Left ventricle myocardium inferior (tissue), 1 donor: ENCODE measurements around the gene LY6G6F. TPM values are rescaled to one million over a fixed set of nuclear protein-coding genes. Genes with fewer than 3 reads are reported as not detected.
A peak's percentile ranks its signal among the peaks of the same experiment; 100 is the strongest.
"Not testable (repeated sequence)": the region's sequence is repeated elsewhere in the genome, so short reads cannot be mapped to it uniquely, and the experiment has no call there.

Experiments
- DNase-seq: peaks from one replicate; pipeline ENCODE4 v3.0.0-alpha.2; 2020
- H3K27ac ChIP-seq: fragments of 200-600 bp; replicated peaks from 2 replicates; pipeline ENCODE4 v1.8.0; 2021
- H3K27me3 ChIP-seq: fragments of 200-600 bp; 2 replicates; pipeline ENCODE4 v1.8.0; 2021; ENCODE audit warnings: low read depth
- H3K36me3 ChIP-seq: fragments of 200-600 bp; 2 replicates; pipeline ENCODE4 v1.8.0; 2021
- H3K4me1 ChIP-seq: fragments of 200-600 bp; 2 replicates; pipeline ENCODE4 v1.8.0; 2021
- H3K4me3 ChIP-seq: fragments of 200-600 bp; 2 replicates; pipeline ENCODE4 v1.8.0; 2021; ENCODE audit warnings: mild to moderate bottlenecking, moderate library complexity
- H3K9me3 ChIP-seq: fragments of 200-600 bp; replicated peaks from 2 replicates; pipeline ENCODE4 v1.8.0; 2021
- intact Hi-C: fragments of 100-400 bp; cut with micrococcal nuclease; formaldehyde crosslinking; loops from one replicate; pipeline ENCODE4 v1.11.0; 2022
- total RNA-seq: library from RNA; stranded (reverse); fragmentation: NEBNext Ultra II Directional; extraction: Animal tissue kit (Norgen Biotek cat#: 25700); gene quantifications from one replicate; pipeline ENCODE4 v1.2.1, GENCODE V29; 2021
- TF ChIP-seq, protein P1 (sequence below): fragments of 200-600 bp; IDR thresholded peaks from 2 replicates; pipeline ENCODE4 v1.8.0; 2021; ENCODE audit warnings: antibody characterized with exemption, mild to moderate bottlenecking, borderline replicate concordance
- donor health status: DM: no; HTN: yes; CAD: no; lungs with severe emphysema.

LY6G6F gene
- total RNA-seq, 1 donor from 2014 or later, result not detected

DNA sequence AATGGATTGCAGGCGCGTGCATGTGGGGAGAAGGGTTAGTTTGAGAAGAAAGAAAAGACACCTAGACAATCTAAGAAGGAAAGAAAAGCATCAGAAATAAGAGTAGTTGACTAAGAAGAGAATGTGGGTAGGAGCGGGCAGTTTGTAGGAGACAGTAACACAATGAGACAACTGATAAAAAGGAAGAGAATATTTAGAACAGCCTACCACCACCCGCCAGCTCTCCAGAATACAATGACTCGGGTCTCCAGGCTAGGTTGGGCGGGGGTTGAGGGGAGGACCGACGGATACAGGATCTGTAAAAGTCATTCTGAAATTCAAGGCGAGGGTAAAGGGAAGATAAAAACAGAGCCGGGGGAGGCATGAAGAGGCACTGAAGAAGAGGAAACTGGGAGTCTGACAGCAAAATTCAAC, 4.3 kb upstream of the LY6G6F start:
- Histone ChIP-seq H3K4me1 (peaks cover 43% of the 10 kb centered on the region), H3K36me3 (peaks cover 20% of the 10 kb centered on the region), H3K9me3 (no peaks in the 10 kb centered on the region), H3K27me3 (no peaks in the 10 kb centered on the region), H3K27ac (peak overlapping the region; percentile 99), H3K4me3 (peak overlapping the region; percentile 90)
- intact Hi-C loops, result no loop called here
- no peak for DNase-seq
- TF ChIP-seq, protein P1, sequence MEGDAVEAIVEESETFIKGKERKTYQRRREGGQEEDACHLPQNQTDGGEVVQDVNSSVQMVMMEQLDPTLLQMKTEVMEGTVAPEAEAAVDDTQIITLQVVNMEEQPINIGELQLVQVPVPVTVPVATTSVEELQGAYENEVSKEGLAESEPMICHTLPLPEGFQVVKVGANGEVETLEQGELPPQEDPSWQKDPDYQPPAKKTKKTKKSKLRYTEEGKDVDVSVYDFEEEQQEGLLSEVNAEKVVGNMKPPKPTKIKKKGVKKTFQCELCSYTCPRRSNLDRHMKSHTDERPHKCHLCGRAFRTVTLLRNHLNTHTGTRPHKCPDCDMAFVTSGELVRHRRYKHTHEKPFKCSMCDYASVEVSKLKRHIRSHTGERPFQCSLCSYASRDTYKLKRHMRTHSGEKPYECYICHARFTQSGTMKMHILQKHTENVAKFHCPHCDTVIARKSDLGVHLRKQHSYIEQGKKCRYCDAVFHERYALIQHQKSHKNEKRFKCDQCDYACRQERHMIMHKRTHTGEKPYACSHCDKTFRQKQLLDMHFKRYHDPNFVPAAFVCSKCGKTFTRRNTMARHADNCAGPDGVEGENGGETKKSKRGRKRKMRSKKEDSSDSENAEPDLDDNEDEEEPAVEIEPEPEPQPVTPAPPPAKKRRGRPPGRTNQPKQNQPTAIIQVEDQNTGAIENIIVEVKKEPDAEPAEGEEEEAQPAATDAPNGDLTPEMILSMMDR, result no peak

DNA sequence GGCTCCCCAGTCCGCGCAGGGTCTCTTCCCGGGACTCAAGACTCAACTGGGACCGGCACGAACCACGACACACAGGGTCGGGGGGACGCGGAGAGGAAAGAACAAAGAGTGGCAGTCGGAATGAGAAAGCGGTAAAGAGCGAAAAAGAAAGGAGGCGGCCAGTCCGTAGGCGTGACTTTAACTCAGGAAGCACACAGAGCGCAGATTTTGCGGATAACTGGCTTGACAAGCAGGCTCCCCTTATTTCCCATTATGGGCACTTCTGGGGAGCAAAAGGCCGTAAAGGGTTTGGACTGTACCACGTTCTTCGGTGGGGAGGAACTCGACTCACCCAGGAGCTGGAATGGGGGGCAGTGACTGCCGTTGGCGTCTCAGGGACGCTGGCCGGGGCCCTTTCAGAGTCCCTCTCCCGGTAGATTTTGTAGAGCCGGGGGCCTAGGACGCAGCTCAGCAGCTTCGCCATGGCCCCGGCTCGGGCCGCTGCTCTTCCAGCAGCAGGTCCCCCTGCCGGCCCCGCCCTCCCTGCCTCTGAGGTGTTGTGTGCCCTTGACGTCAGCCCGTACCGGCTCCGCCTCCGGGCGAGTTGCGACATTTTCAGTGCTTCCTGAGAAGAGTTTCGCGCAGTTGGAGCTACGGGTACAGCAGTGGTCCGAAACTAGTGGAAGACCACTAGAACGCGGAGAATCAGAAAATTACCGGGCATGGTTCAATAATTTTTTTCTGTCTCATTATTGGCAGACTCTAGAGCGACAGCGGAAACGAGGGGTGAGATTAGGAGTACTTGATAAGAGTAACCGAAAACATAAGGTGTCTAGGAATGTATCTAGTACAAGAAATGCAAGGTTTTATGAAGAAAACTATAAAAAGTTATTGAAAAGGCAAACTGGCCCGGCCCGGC, 3.6 kb upstream of the LY6G6F start, which contains the start of gene ABHD16A:
Gene ABHD16A (minus strand): TSS at position 506 of the 898 bp plus-strand sequence. CDS start 43 bp downstream, at position 463.
- TF ChIP-seq, protein P1, result peak; percentile 24
- peak within 1 kb of the TSS; percentile 90 for H3K4me3 ChIP-seq
- H3K27ac ChIP-seq, result peak within 1 kb of the TSS; percentile 99
- DNase-seq, result peak; percentile 99
- H3K27me3 ChIP-seq, result no peaks in the 10 kb centered on the region
- intact Hi-C loops, result no loop called here
- H3K9me3 ChIP-seq, result no peaks in the 10 kb centered on the region
- peaks cover 19% of the 10 kb centered on the region for H3K36me3 ChIP-seq
- peaks cover 43% of the 10 kb centered on the region for H3K4me1 ChIP-seq

DNA sequence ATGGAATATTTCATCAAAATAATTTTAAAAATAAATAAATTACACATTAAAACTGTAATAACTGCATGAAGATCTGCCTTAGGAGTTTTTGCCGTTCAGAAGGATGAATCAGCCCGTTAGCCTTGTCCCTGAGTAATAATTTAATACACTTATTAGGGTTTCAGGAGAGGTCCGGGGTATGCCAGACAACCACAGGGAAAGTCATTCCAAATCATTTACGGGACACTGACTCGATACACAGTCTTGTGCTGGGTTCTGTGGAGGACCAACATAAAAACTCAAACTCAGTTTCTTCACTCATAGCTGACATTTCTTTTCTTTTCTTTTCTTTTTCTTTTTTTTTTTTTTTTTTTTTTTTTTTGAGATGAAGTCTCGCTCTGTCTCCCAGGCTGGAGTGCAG, 735 bp upstream of the LY6G6F start:
- Histone ChIP-seq H3K27ac (no peak overlapping the region), H3K9me3 (no peaks in the 10 kb centered on the region), H3K4me3 (no peak overlapping the region), H3K4me1 (peaks cover 28% of the 10 kb centered on the region), H3K36me3 (no peaks in the 10 kb centered on the region), H3K27me3 (peaks cover 6% of the 10 kb centered on the region)
- DNase-seq, result no peak
- TF ChIP-seq, protein P1, result no peak
- intact Hi-C loops, result no loop called here

DNA sequence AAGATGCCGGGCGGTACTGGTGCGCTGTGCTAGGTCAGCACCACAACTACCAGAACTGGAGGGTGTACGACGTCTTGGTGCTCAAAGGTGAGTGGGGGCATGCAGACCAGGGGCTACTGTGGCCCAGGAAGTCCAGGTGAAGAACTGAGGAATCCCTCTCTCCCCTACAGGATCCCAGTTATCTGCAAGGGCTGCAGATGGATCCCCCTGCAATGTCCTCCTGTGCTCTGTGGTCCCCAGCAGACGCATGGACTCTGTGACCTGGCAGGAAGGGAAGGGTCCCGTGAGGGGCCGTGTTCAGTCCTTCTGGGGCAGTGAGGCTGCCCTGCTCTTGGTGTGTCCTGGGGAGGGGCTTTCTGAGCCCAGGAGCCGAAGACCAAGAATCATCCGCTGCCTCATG, 1.0 kb downstream of the LY6G6F start:
- no peaks in the 10 kb centered on the region for H3K9me3 ChIP-seq
- H3K4me1 ChIP-seq, result peaks cover 10% of the 10 kb centered on the region
- no peak for DNase-seq
- no peak overlapping the region for H3K27ac ChIP-seq
- TF ChIP-seq, protein P1, result no peak
- no peak overlapping the region for H3K4me3 ChIP-seq
- intact Hi-C loops, result no loop called here
- no peaks in the 10 kb centered on the region for H3K36me3 ChIP-seq
- H3K27me3 ChIP-seq, result peaks cover 9% of the 10 kb centered on the region

DNA sequence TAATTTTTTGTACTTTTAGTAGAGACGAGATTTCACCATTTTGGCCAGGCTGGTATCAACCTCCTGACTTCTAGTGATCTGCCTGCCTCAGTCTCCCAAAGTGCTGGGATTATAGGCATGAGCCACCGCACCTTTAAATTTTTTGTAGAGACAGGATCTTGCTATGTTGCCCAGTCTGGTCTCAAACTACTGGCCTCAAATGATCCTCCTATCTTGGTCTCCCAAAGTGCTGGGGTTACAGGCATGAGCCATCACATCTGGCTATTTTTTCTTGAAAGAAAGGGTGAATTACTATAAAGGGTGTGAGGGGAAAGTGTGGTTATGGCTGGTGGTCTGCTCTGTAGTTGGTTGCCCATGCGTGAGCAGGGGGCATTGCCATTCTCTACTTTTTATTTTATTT, 1.6 kb downstream of the LY6G6F start:
- Histone ChIP-seq H3K4me3 (no peak overlapping the region), H3K9me3 (no peaks in the 10 kb centered on the region), H3K36me3 (no peaks in the 10 kb centered on the region), H3K4me1 (peaks cover 6% of the 10 kb centered on the region), H3K27me3 (peaks cover 9% of the 10 kb centered on the region), H3K27ac (no peak overlapping the region)
- no peak for DNase-seq
- intact Hi-C loops, result no loop called here
- TF ChIP-seq, protein P1, result no peak

DNA sequence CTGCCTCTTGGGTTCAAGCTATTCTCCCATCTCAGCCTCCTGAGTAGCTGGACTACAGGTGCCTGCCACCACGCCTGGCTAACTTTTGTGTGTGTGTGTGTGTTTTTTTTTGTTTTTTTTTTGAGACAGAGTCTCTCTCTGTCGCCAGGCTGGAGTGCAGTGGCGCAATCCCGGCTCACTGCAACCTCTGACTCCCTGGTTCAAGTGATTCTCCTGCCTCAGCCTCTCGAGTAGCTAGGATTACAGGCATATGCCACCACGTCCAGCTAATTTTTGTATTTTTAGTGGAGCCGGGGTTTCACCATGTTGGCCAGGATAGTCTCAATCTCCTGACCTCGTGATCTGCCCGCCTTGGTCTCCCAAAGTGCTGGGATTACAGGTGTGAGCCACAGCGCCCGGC, 2.5 kb downstream of the LY6G6F start:
- intact Hi-C loops, result not testable (repeated sequence)

More for the DNA sequence above, 2.5 kb downstream of the LY6G6F start:
- H3K9me3 ChIP-seq, H3K4me3 ChIP-seq, DNase-seq, H3K27ac ChIP-seq, H3K27me3 ChIP-seq, H3K36me3 ChIP-seq, H3K4me1 ChIP-seq: not testable (repeated sequence)
